Panc1 (cell line): Measurements from ENCODE around the gene TUBE1.

Experiments used
- POLR2AphosphoS5 ChIP-seq: IDR thresholded peaks from 2 replicates; pipeline ENCODE4 v1.6.1; 2012; ENCODE audit warnings: mild to moderate bottlenecking, low read depth, low read length, moderate library complexity
- TF ChIP-seq, protein P1 (sequence below): fragments of 450-650 bp; IDR thresholded peaks from 2 replicates; pipeline ENCODE4 v1.5.1; 2017; ENCODE audit warnings: mild to moderate bottlenecking
- TF ChIP-seq, protein P2 (sequence below), 2 experiments: IDR thresholded peaks; 2 replicates each; pipeline ENCODE4 v1.6.1; 2011 to 2012; ENCODE audit warnings: low read depth in 2 of 2, control low read depth in 1 of 2, low read length in 1 of 2, mild to moderate bottlenecking in 1 of 2, moderate library complexity in 1 of 2; ENCODE audit not compliant: insufficient read depth in 1 of 2

DNA sequence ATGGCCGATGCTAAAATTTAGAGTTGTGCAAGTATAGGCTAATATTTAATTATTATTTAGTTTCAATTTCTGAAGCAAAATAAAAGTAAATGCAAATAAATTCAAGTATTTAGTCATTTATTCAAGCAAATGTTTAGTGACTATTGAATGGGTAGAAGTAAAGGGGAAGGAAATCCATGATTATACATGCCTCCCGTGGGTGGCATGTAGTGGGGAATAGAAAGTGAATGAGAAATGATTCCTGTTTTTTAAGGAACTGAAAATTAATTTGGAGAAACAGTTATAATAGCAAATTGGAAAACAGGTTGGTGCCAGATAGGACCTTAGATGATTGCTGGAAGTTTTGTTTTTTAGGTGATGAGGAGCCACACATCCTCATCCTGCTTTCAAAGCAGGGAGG is 35.5 kb upstream of the TUBE1 start:
- TF ChIP-seq, protein P1, sequence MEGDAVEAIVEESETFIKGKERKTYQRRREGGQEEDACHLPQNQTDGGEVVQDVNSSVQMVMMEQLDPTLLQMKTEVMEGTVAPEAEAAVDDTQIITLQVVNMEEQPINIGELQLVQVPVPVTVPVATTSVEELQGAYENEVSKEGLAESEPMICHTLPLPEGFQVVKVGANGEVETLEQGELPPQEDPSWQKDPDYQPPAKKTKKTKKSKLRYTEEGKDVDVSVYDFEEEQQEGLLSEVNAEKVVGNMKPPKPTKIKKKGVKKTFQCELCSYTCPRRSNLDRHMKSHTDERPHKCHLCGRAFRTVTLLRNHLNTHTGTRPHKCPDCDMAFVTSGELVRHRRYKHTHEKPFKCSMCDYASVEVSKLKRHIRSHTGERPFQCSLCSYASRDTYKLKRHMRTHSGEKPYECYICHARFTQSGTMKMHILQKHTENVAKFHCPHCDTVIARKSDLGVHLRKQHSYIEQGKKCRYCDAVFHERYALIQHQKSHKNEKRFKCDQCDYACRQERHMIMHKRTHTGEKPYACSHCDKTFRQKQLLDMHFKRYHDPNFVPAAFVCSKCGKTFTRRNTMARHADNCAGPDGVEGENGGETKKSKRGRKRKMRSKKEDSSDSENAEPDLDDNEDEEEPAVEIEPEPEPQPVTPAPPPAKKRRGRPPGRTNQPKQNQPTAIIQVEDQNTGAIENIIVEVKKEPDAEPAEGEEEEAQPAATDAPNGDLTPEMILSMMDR, result no peak
- TF ChIP-seq POLR2AphosphoS5, result no peak
- TF ChIP-seq, protein P2, sequence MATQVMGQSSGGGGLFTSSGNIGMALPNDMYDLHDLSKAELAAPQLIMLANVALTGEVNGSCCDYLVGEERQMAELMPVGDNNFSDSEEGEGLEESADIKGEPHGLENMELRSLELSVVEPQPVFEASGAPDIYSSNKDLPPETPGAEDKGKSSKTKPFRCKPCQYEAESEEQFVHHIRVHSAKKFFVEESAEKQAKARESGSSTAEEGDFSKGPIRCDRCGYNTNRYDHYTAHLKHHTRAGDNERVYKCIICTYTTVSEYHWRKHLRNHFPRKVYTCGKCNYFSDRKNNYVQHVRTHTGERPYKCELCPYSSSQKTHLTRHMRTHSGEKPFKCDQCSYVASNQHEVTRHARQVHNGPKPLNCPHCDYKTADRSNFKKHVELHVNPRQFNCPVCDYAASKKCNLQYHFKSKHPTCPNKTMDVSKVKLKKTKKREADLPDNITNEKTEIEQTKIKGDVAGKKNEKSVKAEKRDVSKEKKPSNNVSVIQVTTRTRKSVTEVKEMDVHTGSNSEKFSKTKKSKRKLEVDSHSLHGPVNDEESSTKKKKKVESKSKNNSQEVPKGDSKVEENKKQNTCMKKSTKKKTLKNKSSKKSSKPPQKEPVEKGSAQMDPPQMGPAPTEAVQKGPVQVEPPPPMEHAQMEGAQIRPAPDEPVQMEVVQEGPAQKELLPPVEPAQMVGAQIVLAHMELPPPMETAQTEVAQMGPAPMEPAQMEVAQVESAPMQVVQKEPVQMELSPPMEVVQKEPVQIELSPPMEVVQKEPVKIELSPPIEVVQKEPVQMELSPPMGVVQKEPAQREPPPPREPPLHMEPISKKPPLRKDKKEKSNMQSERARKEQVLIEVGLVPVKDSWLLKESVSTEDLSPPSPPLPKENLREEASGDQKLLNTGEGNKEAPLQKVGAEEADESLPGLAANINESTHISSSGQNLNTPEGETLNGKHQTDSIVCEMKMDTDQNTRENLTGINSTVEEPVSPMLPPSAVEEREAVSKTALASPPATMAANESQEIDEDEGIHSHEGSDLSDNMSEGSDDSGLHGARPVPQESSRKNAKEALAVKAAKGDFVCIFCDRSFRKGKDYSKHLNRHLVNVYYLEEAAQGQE (IDR thresholded peaks at IDR 0.05; ENCODE audit: insufficient read depth in 1 of 2, low read depth in 2 of 2, low read length in 1 of 2), result no peak
